DOHH2 (cell line): ENCODE results near the gene MALRD1.

Source experiments
- EZH2phosphoT487 ChIP-seq: fragments of 200-600 bp; sonication (generic); IDR thresholded peaks from 2 replicates; pipeline ENCODE4 v1.6.1; 2017; ENCODE audit warnings: borderline replicate concordance, mild to moderate bottlenecking, antibody characterized with exemption, low read length, moderate library complexity, mixed read lengths
- TF ChIP-seq, protein P1 (sequence below): fragments of 200-600 bp; sonication (generic); IDR thresholded peaks from one replicate; pipeline ENCODE4 v1.5.1; 2014; ENCODE audit warnings: antibody characterized with exemption, mild to moderate bottlenecking, low read depth, low read length; ENCODE audit not compliant: poor library complexity, severe bottlenecking

DNA sequence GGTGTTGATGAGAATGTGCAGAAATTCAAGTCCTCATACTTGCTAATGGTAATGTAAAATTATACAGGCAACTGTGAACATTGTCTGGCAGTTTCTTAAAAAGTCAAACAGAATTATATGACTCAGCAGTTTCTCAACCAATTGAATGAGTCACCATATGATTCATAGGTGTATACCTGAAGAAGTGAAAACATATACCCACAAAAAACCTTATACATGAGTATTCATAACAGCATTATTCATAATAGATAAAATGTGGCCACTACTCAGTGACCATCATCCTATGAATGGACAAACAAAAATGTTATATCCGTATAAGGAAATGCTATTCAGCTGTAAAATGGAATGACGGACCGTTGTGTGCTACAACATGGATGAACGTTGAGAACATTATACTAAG lies 253.5 kb downstream of the MALRD1 start:
- TF ChIP-seq, protein P1, sequence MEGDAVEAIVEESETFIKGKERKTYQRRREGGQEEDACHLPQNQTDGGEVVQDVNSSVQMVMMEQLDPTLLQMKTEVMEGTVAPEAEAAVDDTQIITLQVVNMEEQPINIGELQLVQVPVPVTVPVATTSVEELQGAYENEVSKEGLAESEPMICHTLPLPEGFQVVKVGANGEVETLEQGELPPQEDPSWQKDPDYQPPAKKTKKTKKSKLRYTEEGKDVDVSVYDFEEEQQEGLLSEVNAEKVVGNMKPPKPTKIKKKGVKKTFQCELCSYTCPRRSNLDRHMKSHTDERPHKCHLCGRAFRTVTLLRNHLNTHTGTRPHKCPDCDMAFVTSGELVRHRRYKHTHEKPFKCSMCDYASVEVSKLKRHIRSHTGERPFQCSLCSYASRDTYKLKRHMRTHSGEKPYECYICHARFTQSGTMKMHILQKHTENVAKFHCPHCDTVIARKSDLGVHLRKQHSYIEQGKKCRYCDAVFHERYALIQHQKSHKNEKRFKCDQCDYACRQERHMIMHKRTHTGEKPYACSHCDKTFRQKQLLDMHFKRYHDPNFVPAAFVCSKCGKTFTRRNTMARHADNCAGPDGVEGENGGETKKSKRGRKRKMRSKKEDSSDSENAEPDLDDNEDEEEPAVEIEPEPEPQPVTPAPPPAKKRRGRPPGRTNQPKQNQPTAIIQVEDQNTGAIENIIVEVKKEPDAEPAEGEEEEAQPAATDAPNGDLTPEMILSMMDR: no peak
- TF ChIP-seq EZH2phosphoT487: no peak
